ENCODE measurements around the gene DLGAP1.

GRCh38 chr18:3973191-3973850, 481.8 kb downstream of the DLGAP1 start:
- no peak for TF ChIP-seq CTCF (IDR thresholded peaks at IDR 0.05)
- no peak for TF ChIP-seq POLR2AphosphoS5 (IDR thresholded peaks at IDR 0.05)

Measured in breast epithelium (tissue), 3 donors.